ENCODE results near the gene CFAP107. TPM values are rescaled to one million over a fixed set of nuclear protein-coding genes. Genes with fewer than 3 reads are reported as not detected.
"Not testable (repeated sequence)": the region's sequence is repeated elsewhere in the genome, so short reads cannot be mapped to it uniquely, and the experiment has no call there.

The CFAP107 gene, protein sequence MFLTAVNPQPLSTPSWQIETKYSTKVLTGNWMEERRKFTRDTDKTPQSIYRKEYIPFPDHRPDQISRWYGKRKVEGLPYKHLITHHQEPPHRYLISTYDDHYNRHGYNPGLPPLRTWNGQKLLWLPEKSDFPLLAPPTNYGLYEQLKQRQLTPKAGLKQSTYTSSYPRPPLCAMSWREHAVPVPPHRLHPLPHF
- total RNA-seq: not detected

DNA sequence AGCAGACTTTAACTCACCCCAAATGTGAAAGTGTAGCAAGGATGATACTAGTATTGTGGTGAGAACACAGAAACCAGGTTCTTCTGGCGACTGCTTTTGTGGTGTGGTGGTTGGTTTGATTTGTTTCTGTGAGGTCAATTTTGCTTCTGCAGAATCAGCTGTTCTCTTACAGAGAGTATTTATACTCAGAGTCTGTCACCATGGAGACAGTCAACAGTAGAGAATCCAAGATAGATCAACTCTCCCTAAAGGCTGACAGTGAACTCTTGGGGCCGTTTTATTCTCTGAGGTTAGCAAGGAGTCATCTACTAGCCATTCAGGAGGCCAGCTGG lies at the start of gene CFAP107:
CFAP107 (plus strand) TSS at position 209 of the 332 bp plus-strand sequence. CDS start 231 bp downstream, outside the sequence.
- no peak for DNase-seq
- no peak within 1 kb of the TSS for H3K4me3 Mint-ChIP-seq
- peaks cover 56% of the 10 kb centered on the region for H3K27me3 Mint-ChIP-seq
- H3K9me3 Mint-ChIP-seq: peaks cover 21% of the 10 kb centered on the region
- no peaks in the 10 kb centered on the region for H3K36me3 Mint-ChIP-seq
- H3K27ac Mint-ChIP-seq: no peak within 1 kb of the TSS
- peaks cover 2% of the 10 kb centered on the region for H3K4me1 Mint-ChIP-seq

- H3K4me1 Mint-ChIP-seq: no peaks in the 10 kb centered on the region
- H3K27me3 Mint-ChIP-seq: peaks cover 13% of the 10 kb centered on the region
Measured at GRCh38 chr1:12696658-12697057, 49.3 kb upstream of the CFAP107 start.

DNA sequence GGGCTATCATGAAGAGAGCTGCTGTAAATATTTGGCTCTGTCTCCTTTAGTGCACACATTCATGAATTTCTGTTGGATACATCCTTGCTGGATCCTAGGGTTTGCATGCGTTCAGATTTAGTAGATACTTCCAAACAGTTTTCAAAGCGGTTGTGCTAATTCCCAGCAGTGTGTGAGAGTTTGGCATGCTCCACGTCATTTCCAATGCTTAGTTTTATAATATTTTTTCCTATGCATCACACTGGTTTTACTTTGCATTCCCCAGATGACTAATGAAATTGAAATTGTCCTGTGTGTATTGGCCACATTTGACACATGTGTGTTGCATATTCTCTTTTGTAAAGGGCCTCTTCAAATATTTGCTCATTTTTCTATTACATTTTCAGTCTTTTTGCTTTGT lies 48.6 kb upstream of the CFAP107 start:
- Mint-ChIP-seq H3K9me3 (peaks cover 1% of the 10 kb centered on the region), H3K4me3 (no peak overlapping the region), H3K27ac (no peak overlapping the region), H3K27me3 (peaks cover 13% of the 10 kb centered on the region), H3K4me1 (no peaks in the 10 kb centered on the region), H3K36me3 (no peaks in the 10 kb centered on the region)
- no peak for DNase-seq

More at GRCh38 chr1:12696658-12697057, 49.3 kb upstream of the CFAP107 start:
- DNase-seq: no peak
- no peak overlapping the region for H3K27ac Mint-ChIP-seq
- H3K9me3 Mint-ChIP-seq: peaks cover 1% of the 10 kb centered on the region
- no peaks in the 10 kb centered on the region for H3K36me3 Mint-ChIP-seq
- H3K4me3 Mint-ChIP-seq: no peak overlapping the region

DNA sequence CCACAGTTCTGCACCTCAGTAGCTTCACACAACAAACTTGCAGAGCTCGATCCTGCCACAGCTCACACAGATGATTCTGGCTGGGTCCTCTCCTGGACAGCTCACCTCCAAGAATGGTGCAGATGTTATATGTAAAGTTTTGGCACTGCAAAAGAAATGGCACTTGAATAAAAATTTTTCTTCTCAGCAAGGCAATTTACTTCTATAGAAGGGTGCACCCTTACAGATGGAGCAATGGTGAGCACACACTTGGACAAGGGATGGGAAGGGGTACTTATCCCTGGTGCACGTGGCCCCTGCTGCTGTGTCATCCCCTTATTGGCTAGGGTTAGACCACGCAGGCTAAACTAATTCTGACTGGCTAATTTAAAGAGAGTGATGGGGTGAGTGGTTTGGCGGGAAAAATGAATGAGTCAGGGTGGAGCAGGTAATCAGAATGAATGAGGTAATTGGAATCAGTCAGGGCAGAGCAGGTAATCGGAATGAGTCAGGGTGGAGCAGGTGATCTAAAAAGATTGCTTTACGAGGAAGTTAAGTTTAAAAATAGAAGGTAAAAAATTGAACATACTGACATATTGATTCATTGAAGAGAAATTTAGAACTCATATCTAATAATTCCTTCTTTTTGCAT lies 42.1 kb upstream of the CFAP107 start:
- Mint-ChIP-seq H3K9me3 (peaks cover 15% of the 10 kb centered on the region), H3K4me1 (no peaks in the 10 kb centered on the region), H3K27ac (no peak overlapping the region), H3K27me3 (peaks cover 16% of the 10 kb centered on the region), H3K36me3 (no peaks in the 10 kb centered on the region), H3K4me3 (no peak overlapping the region)
- no peak for DNase-seq

- Mint-ChIP-seq H3K9me3 (peaks cover 14% of the 10 kb centered on the region), H3K4me1 (no peaks in the 10 kb centered on the region), H3K36me3 (no peaks in the 10 kb centered on the region), H3K27ac (no peak overlapping the region), H3K27me3 (peaks cover 9% of the 10 kb centered on the region), H3K4me3 (no peak overlapping the region)
- DNase-seq: no peak
Measured at GRCh38 chr1:12706061-12706460, 39.9 kb upstream of the CFAP107 start.

GRCh38 chr1:12708396-12709090 lies 37.5 kb upstream of the CFAP107 start:
- peaks cover 9% of the 10 kb centered on the region for H3K27me3 Mint-ChIP-seq
- H3K4me3 Mint-ChIP-seq: no peak overlapping the region
- DNase-seq: no peak
- peaks cover 7% of the 10 kb centered on the region for H3K9me3 Mint-ChIP-seq
- no peaks in the 10 kb centered on the region for H3K4me1 Mint-ChIP-seq
- H3K27ac Mint-ChIP-seq: no peak overlapping the region
- H3K36me3 Mint-ChIP-seq: no peaks in the 10 kb centered on the region

DNA sequence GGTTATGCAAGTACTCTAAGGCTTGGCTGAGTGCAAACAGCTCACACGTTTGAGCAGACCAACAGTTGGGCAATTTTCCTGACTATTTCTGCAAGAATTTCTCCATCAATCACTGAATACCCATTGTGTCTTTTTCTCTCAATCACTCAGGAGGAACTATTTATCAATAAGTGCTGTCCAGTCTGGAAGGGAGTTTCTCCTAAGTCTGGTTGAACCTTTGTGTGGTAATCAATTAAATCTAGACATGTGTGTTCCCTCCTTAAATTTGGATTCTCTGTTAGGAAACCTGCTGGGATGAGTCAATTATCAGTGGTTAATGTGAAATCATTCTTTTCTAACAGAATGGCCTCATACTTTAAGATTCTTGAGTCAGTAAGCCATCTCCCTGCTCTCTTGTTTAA lies 36.9 kb upstream of the CFAP107 start:
- Mint-ChIP-seq H3K9me3 (peaks cover 5% of the 10 kb centered on the region), H3K27ac (no peak overlapping the region), H3K4me3 (no peak overlapping the region), H3K4me1 (no peaks in the 10 kb centered on the region), H3K27me3 (peaks cover 7% of the 10 kb centered on the region), H3K36me3 (no peaks in the 10 kb centered on the region)
- no peak for DNase-seq

GRCh38 chr1:12709696-12710095 lies 36.3 kb upstream of the CFAP107 start:
- no peaks in the 10 kb centered on the region for H3K4me1 Mint-ChIP-seq
- H3K27ac Mint-ChIP-seq: no peak overlapping the region
- H3K9me3 Mint-ChIP-seq: peaks cover 3% of the 10 kb centered on the region
- no peak overlapping the region for H3K4me3 Mint-ChIP-seq
- H3K36me3 Mint-ChIP-seq: no peaks in the 10 kb centered on the region
- no peak for DNase-seq
- H3K27me3 Mint-ChIP-seq: peaks cover 6% of the 10 kb centered on the region

DNA sequence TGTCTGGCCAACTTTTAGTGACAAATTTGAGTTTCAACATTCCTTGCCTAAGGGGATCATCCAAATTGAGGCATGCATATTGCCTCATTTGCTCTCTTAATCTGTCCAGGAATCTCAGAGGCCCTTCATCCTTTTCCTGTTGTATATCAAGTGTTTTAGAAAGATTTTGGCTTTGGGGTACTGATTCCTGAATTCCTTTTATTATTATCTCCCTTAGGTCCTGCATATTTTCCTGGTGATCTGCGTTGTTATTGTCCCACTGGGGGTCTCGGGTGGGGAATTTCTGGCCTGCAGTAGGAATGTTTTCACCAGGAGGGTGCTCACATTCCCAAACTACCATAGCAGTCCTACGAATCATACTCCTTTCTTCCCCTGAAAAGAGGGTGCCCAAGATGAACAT lies 34.5 kb upstream of the CFAP107 start:
- Mint-ChIP-seq H3K4me3 (no peak overlapping the region), H3K36me3 (no peaks in the 10 kb centered on the region), H3K4me1 (no peaks in the 10 kb centered on the region), H3K27ac (no peak overlapping the region), H3K27me3 (peaks cover 16% of the 10 kb centered on the region), H3K9me3 (no peaks in the 10 kb centered on the region)
- DNase-seq: no peak

- H3K27ac Mint-ChIP-seq: no peak overlapping the region
- H3K27me3 Mint-ChIP-seq: peaks cover 16% of the 10 kb centered on the region
- no peaks in the 10 kb centered on the region for H3K9me3 Mint-ChIP-seq
- H3K36me3 Mint-ChIP-seq: no peaks in the 10 kb centered on the region
- DNase-seq: no peak
- no peaks in the 10 kb centered on the region for H3K4me1 Mint-ChIP-seq
- H3K4me3 Mint-ChIP-seq: no peak overlapping the region
Measured at GRCh38 chr1:12712076-12712475, 33.9 kb upstream of the CFAP107 start.

DNA sequence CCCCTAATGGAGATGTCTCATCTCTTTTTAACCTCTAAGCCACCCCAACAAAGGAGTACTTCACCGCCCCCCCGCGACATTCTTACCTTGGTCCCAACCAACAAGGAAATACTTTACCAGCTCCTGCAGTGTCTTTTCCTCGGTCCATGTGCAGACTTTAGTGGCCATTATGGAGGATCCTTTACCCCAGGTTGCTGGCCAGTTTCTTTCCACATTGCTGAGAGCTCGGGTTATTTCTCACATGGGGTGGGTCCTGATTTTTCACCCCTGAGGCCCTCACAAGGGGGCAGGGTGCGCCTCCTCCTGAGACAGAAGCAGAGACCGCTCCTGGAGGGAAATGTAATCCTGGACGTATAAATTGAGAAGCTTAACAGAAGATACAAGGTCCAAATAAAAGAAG lies 33.1 kb upstream of the CFAP107 start:
- no peak overlapping the region for H3K27ac Mint-ChIP-seq
- H3K36me3 Mint-ChIP-seq: no peaks in the 10 kb centered on the region
- no peak for DNase-seq
- no peaks in the 10 kb centered on the region for H3K9me3 Mint-ChIP-seq
- no peak overlapping the region for H3K4me3 Mint-ChIP-seq
- no peaks in the 10 kb centered on the region for H3K4me1 Mint-ChIP-seq
- H3K27me3 Mint-ChIP-seq: peaks cover 22% of the 10 kb centered on the region

DNA sequence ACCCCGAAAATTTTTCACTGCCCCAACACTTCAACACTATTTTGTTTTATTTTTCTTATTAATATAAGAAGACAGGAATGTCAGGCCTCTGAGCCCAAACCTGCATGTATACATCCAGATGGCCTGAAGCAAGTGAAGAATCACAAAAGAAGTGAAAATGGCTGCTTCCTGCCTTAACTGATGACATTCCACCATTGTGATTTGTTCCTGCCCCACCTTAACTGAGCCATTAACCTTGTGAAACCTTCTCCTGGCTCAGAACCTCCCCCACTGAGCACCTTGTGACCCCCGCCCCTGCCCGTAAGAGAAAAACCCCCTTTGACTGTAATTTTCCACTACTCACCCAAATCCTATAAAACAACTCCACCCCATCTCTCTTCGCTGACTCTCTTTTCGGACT lies 32.3 kb upstream of the CFAP107 start:
- H3K4me1 Mint-ChIP-seq, H3K4me3 Mint-ChIP-seq, H3K9me3 Mint-ChIP-seq, DNase-seq, H3K36me3 Mint-ChIP-seq, H3K27ac Mint-ChIP-seq: not testable (repeated sequence)
- H3K27me3 Mint-ChIP-seq: peaks cover 22% of the 10 kb centered on the region

DNA sequence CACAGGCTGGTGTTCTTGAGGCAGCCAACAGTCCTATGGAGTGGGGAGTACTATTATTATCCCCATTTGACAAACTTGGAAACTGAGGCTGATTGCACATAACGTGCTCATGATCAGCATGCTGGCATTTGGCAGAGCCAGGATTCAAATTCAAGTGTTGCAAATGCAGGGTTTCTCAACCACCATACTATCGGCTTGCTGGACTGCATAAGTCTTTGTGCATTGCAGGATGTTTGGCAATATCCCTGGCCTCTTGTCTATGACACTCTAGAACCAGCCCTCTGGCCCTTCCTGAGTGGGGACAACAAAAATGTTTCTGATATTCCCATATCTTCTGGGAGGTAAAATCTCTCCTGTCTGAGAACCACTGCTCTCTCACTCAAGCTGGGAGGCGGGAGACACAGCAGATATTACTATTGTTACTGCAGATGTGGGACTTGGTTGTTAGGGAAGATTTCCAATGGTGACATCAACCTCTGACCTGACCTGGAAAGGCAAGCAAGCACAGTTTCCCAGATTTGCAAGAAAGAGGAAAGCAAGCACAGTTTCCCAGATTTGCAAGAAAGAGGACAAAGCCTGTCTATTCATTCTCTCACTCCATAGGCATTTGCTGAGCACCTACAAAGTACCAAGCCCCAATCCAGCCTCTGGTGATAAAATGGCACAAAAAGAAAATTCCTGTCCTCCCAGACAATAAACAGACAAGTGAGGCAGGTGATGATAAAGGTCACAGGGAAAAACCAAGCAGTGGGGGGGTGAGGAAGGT lies 31.1 kb upstream of the CFAP107 start:
- Mint-ChIP-seq H3K9me3 (no peaks in the 10 kb centered on the region), H3K27ac (no peak overlapping the region), H3K4me1 (no peaks in the 10 kb centered on the region), H3K4me3 (no peak overlapping the region), H3K27me3 (peaks cover 22% of the 10 kb centered on the region), H3K36me3 (no peaks in the 10 kb centered on the region)
- no peak for DNase-seq

DNA sequence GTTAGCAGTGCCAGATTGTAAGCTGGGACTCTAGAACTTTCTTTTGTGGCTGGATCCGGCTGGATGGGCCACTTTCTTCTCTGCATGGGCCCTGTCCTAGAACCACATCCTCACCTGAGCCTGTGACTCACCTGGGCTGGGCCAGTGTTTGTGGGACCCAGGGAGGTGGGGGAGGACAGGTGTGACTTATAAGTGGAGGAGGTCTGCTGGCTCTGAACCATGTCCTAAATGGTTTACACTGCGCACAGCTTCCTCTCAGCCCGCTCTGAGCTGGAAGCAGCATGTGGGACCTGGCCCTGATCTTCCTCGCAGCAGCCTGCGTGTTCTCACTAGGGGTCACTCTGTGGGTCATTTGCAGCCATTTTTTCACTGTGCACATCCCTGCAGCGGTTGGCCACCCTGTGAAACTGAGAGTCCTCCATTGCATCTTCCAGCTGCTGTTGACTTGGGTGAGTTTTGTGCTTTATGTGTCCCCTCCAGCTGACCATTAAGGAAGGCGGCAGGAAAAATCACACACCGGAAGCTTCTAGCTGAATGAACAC lies 30.0 kb upstream of the CFAP107 start, which contains the start of gene AADACL3:
AADACL3 (plus strand) TSS at position 215 of the 542 bp plus-strand sequence; CDS start at position 282, 67 bp downstream.
- Mint-ChIP-seq H3K36me3 (no peaks in the 10 kb centered on the region), H3K27ac (no peak within 1 kb of the TSS), H3K4me3 (no peak within 1 kb of the TSS), H3K4me1 (no peaks in the 10 kb centered on the region), H3K27me3 (peaks cover 21% of the 10 kb centered on the region), H3K9me3 (no peaks in the 10 kb centered on the region)
- DNase-seq: no peak

GRCh38 chr1:12717301-12717838 lies 28.6 kb upstream of the CFAP107 start:
- Mint-ChIP-seq H3K27ac (no peak overlapping the region), H3K36me3 (no peaks in the 10 kb centered on the region), H3K27me3 (peaks cover 21% of the 10 kb centered on the region), H3K4me1 (no peaks in the 10 kb centered on the region), H3K4me3 (no peak overlapping the region), H3K9me3 (no peaks in the 10 kb centered on the region)
- no peak for DNase-seq
